Measurements from ENCODE around the gene NOP9.

The NOP9 gene

GRCh38 chr14:24300326-24300980 is 803 bp downstream of the NOP9 start:
- Histone ChIP-seq H3K4me3 (ENCODE audit: low read depth in 1 of 2, low read length in 2 of 2) (peak overlapping the region; percentile 50 to 95; a peak in 3 of 4 replicates), H3K36me3 (ENCODE audit: insufficient read depth, low read length) (peaks cover 58% of the 10 kb centered on the region)
- no peak for ATAC-seq (ENCODE audit: insufficient read depth, low read depth)

GRCh38 chr14:24304019-24304387 is 4.4 kb downstream of the NOP9 start:
- H3K27me3 ChIP-seq (ENCODE audit: insufficient read depth, low read length, poor library complexity): no peaks in the 10 kb centered on the region
- H4K20me1 ChIP-seq (ENCODE audit: insufficient read depth, low read length): peaks cover 10% of the 10 kb centered on the region; the same call in 1 of the 2 replicates
- peaks cover 80% of the 10 kb centered on the region for H3K36me3 ChIP-seq (ENCODE audit: insufficient read depth, low read length)
- H3K4me3 ChIP-seq (ENCODE audit: low read depth in 1 of 2, low read length in 2 of 2): no peak overlapping the region
- H3K4me2 ChIP-seq (ENCODE audit: insufficient read depth, low read length): no peak overlapping the region
- peaks cover 31% of the 10 kb centered on the region for H3K79me2 ChIP-seq (ENCODE audit: insufficient read depth, low read length)
- TF ChIP-seq CTCF (IDR thresholded peaks at IDR 0.05; ENCODE audit: borderline replicate concordance, extremely low read depth, low read length, poor library complexity, severe bottlenecking) (no peak), EZH2 (IDR thresholded peaks at IDR 0.05; ENCODE audit: borderline replicate concordance, low read depth, low read length, severe bottlenecking) (no peak)
- H3K27ac ChIP-seq (ENCODE audit: low read length): no peak overlapping the region
- H3K4me1 ChIP-seq (ENCODE audit: insufficient read depth, low read length): peaks cover 27% of the 10 kb centered on the region
- H3K9ac ChIP-seq (ENCODE audit: low read depth, low read length): no peak overlapping the region
- H3K9me3 ChIP-seq (ENCODE audit: insufficient read depth, low read length, severe bottlenecking): no peaks in the 10 kb centered on the region
- no peak for DNase-seq
- ATAC-seq (ENCODE audit: insufficient read depth, low read depth): no peak
- no peak overlapping the region for H2AFZ ChIP-seq (ENCODE audit: low read depth, low read length)

More at GRCh38 chr14:24300326-24300980, 803 bp downstream of the NOP9 start:
- Histone ChIP-seq H3K27me3 (ENCODE audit: insufficient read depth, low read length, poor library complexity) (no peaks in the 10 kb centered on the region), H3K4me1 (ENCODE audit: insufficient read depth, low read length) (peaks cover 51% of the 10 kb centered on the region), H3K4me2 (ENCODE audit: insufficient read depth, low read length) (peak overlapping the region; percentile 94), H3K79me2 (ENCODE audit: insufficient read depth, low read length) (peaks cover 31% of the 10 kb centered on the region), H2AFZ (ENCODE audit: low read depth, low read length) (peak overlapping the region; percentile 97), H3K9ac (ENCODE audit: low read depth, low read length) (peak overlapping the region; percentile 73), H4K20me1 (ENCODE audit: insufficient read depth, low read length) (peaks cover 5% of the 10 kb centered on the region; the same call in 1 of the 2 replicates), H3K9me3 (ENCODE audit: insufficient read depth, low read length, severe bottlenecking) (no peaks in the 10 kb centered on the region), H3K27ac (ENCODE audit: low read length) (peak overlapping the region; percentile 79)
- TF ChIP-seq EZH2 (IDR thresholded peaks at IDR 0.05; ENCODE audit: borderline replicate concordance, low read depth, low read length, severe bottlenecking) (no peak), CTCF (IDR thresholded peaks at IDR 0.05; ENCODE audit: borderline replicate concordance, extremely low read depth, low read length, poor library complexity, severe bottlenecking) (no peak)
- no peak for DNase-seq

DNA sequence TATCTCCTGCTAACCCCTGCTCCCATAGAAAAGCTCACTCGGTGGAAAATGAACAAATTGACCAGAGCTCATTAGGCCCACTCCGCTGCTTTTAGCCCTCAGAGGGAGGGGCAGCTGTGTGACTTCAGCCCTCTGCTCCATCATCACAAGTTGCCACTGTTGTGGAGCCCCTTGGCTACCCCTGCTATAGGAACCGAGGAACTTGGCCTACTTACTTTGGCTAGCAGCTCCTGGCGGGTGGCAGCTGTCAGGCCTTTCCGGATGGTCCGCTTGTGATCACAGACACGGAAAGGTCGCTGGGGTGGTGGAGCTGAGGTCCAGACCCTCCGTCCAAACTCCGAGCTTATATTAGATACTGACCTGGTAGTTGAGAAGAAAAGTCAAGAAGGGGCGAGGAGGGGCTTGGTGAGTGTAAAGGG is 7.5 kb downstream of the NOP9 start:
- Histone ChIP-seq H3K36me3 (ENCODE audit: insufficient read depth, low read length) (peaks cover 79% of the 10 kb centered on the region), H3K4me1 (ENCODE audit: insufficient read depth, low read length) (peaks cover 1% of the 10 kb centered on the region; the same call in 1 of the 2 replicates), H3K27me3 (ENCODE audit: insufficient read depth, low read length, poor library complexity) (no peaks in the 10 kb centered on the region), H3K9me3 (ENCODE audit: insufficient read depth, low read length, severe bottlenecking) (no peaks in the 10 kb centered on the region), H2AFZ (ENCODE audit: low read depth, low read length) (no peak overlapping the region), H3K79me2 (ENCODE audit: insufficient read depth, low read length) (peaks cover under 1% of the 10 kb centered on the region; the same call in 1 of the 2 replicates), H3K9ac (ENCODE audit: low read depth, low read length) (no peak overlapping the region), H3K4me2 (ENCODE audit: insufficient read depth, low read length) (no peak overlapping the region), H3K4me3 (ENCODE audit: low read depth in 1 of 2, low read length in 2 of 2) (no peak overlapping the region), H3K27ac (ENCODE audit: low read length) (no peak overlapping the region), H4K20me1 (ENCODE audit: insufficient read depth, low read length) (0 out of 2 replicates have a peak, but pooled peaks cover 5% of the 10 kb centered on the region)
- TF ChIP-seq EZH2 (IDR thresholded peaks at IDR 0.05; ENCODE audit: borderline replicate concordance, low read depth, low read length, severe bottlenecking) (no peak), CTCF (IDR thresholded peaks at IDR 0.05; ENCODE audit: borderline replicate concordance, extremely low read depth, low read length, poor library complexity, severe bottlenecking) (no peak)
- ATAC-seq (ENCODE audit: insufficient read depth, low read depth) (no peak), DNase-seq (no peak)
